Pancreas (tissue), 10 donors: ENCODE results near the gene CD300H. TPM values are rescaled to one million over a fixed set of nuclear protein-coding genes. Genes with fewer than 3 reads are reported as not detected.

ENCODE experiments used
- ATAC-seq, 4 donors: fragments of 200-7000 bp; cut with Tn5 transposase; one replicate each; pipeline versions ENCODE4 v1.8.0 to v1.9.1; 2020; ENCODE audit warnings: mild to moderate bottlenecking in 4 of 4, moderate library complexity in 4 of 4
- DNase-seq, 6 donors: peaks; one replicate each; pipeline ENCODE4 v3.0.0-alpha.2; 2020
- FAIRE-seq: peaks from 2 replicates; lab custom pipeline; 2012; peaks lifted over from hg19 to GRCh38; lab: Jason Lieb, UNC
- H3K27ac ChIP-seq, 4 donors: fragments of 200-600 bp; sonication (generic); 1 replicate in 3 of 4; 2 replicates in 1 of 4; pipeline versions ENCODE4 v1.5.0 to v1.8.0; 2020
- H3K27me3 ChIP-seq, 4 donors: fragments of 200-600 bp; one replicate each; pipeline ENCODE4 v1.8.0; 2021
- H3K36me3 ChIP-seq, 3 donors: fragments of 200-600 bp; sonication (generic) in 1 of 3; one replicate each; pipeline versions ENCODE4 v1.5.0 to v1.8.0; 2020 to 2021
- H3K4me1 ChIP-seq, 3 donors: fragments of 200-600 bp; one replicate each; pipeline ENCODE4 v1.8.0; 2021
- H3K4me3 ChIP-seq, 4 donors: fragments of 200-600 bp; sonication (generic) in 2 of 4; one replicate each; pipeline versions ENCODE4 v1.5.0 to v1.8.0; 2020 to 2021
- H3K9me3 ChIP-seq, 4 donors: fragments of 200-600 bp; one replicate each; pipeline ENCODE4 v1.8.0; 2021
- CTCF ChIP-seq, 4 donors: fragments of 200-600 bp; sonication (generic) in 3 of 4; IDR thresholded peaks; one replicate each; pipeline versions ENCODE4 v1.5.0 to v1.8.0; 2021; ENCODE audit warnings: antibody characterized with exemption in 4 of 4
- WGBS, 2 donors: extraction: QIAGEN DNeasy Blood & Tissue Kit; methylation state at CpG; one replicate each; pipeline ENCODE4 v1.1.7; 2013; 5-methylcytosine and 5-hydroxymethylcytosine counted together
- intact Hi-C, 3 donors: fragments of 100-400 bp; cut with DNase I; formaldehyde crosslinking; loops; one replicate each; pipeline versions ENCODE4 v1.11.1 to v1.14.2; 2022
- polyA plus RNA-seq, 2 donors: library from polyadenylated mRNA; stranded (reverse); fragments of 200-250 nt; gene quantifications; one replicate each; pipeline ENCODE4 v1.2.3, GENCODE V29; 2013
- total RNA-seq, 6 donors: library from RNA; stranded (reverse); fragmentation: NEBNext Ultra II Directional in 4 of 6; extraction: Animal tissue kit (Norgen Biotek cat#: 25700) in 4 of 6; gene quantifications; one replicate each; pipeline versions ENCODE4 v1.2.1 to v1.2.4, GENCODE V29; 2021 to 2023
- donor health status: healthy with polysubstance abuse.
- donor health status: DM: no; HTN: no; CAD: no; lungs with moderate emphysema.
- donor health status: DM: no; HTN: no; CAD: no.
- donor health status: control.
- donor health status: control.
- donor health status: Bipolar disorder and iron deficiency.
- donor health status: DM: yes; HTN: yes; CAD: no.
- donor health status: DM: no; HTN: no; CAD: no.
- donor health status: DM: no; HTN: no; CAD: no.
- donor health status: DM: yes; HTN: yes; CAD: no.

CD300H gene
- total and polyA plus RNA-seq, 8 donors, result not detected

- no peak for TF ChIP-seq CTCF (IDR thresholded peaks at IDR 0.05)
- no peaks in the 10 kb centered on the region for H3K36me3 ChIP-seq
- H3K9me3 ChIP-seq, result no peaks in the 10 kb centered on the region
- no peak overlapping the region for H3K4me3 ChIP-seq
- peaks cover 0 to 4% (median 2%) of the 10 kb centered on the region in 4 donors for H3K27me3 ChIP-seq
- H3K27ac ChIP-seq, result no peak overlapping the region
- ATAC-seq, result no peak
- DNase-seq, result no peak
- 42 to 54% methylated on average over 1 of the region's 1 CpG for WGBS, 2 donors
- FAIRE-seq, result no peak
- no peaks in the 10 kb centered on the region for H3K4me1 ChIP-seq
- intact Hi-C loops, result no loop called here
Measured at GRCh38 chr17:74591503-74591902, 24.2 kb upstream of the CD300H start.

GRCh38 chr17:74585711-74586110, 18.4 kb upstream of the CD300H start:
- Histone ChIP-seq H3K36me3 (no peaks in the 10 kb centered on the region), H3K27ac (no peak overlapping the region), H3K27me3 (peaks cover 0 to 9% (median 2%) of the 10 kb centered on the region in 4 donors), H3K4me3 (no peak overlapping the region), H3K4me1 (no peaks in the 10 kb centered on the region), H3K9me3 (no peaks in the 10 kb centered on the region)
- FAIRE-seq (no peak), ATAC-seq (no peak), DNase-seq (no peak)
- 69 to 72% methylated on average over 5 of the region's 5 CpGs for WGBS, 2 donors
- no peak for TF ChIP-seq CTCF (IDR thresholded peaks at IDR 0.05)
- intact Hi-C loops, result no loop called here

GRCh38 chr17:74584292-74585060, 17.2 kb upstream of the CD300H start:
- Histone ChIP-seq H3K36me3 (no peaks in the 10 kb centered on the region), H3K27ac (no peak overlapping the region), H3K27me3 (peaks cover 0 to 9% (median 2%) of the 10 kb centered on the region in 4 donors), H3K9me3 (no peaks in the 10 kb centered on the region), H3K4me3 (no peak overlapping the region), H3K4me1 (no peaks in the 10 kb centered on the region)
- intact Hi-C loops, result no loop called here
- FAIRE-seq, result no peak
- no peak for TF ChIP-seq CTCF (IDR thresholded peaks at IDR 0.05)
- ATAC-seq, result no peak
- no peak for DNase-seq
- 57 to 74% methylated on average over 14 of the region's 14 CpGs for WGBS, 2 donors

GRCh38 chr17:74582633-74583032, 15.3 kb upstream of the CD300H start:
- no peak for DNase-seq
- H3K4me3 ChIP-seq, result no peak overlapping the region
- no peak for TF ChIP-seq CTCF (IDR thresholded peaks at IDR 0.05)
- intact Hi-C loops, result no loop called here
- ATAC-seq, result no peak
- H3K36me3 ChIP-seq, result no peaks in the 10 kb centered on the region
- H3K27me3 ChIP-seq, result peaks cover 0 to 9% (median 0%) of the 10 kb centered on the region in 4 donors
- 80 to 82% methylated on average over 10 of the region's 10 CpGs for WGBS, 2 donors
- FAIRE-seq, result no peak
- no peak overlapping the region for H3K27ac ChIP-seq
- H3K9me3 ChIP-seq, result no peaks in the 10 kb centered on the region
- H3K4me1 ChIP-seq, result no peaks in the 10 kb centered on the region

GRCh38 chr17:74579900-74580299, 12.6 kb upstream of the CD300H start:
- intact Hi-C loops, result no loop called here
- no peak for DNase-seq
- no peak for FAIRE-seq
- H3K4me3 ChIP-seq, result no peak overlapping the region
- TF ChIP-seq CTCF (IDR thresholded peaks at IDR 0.05), result no peak
- H3K9me3 ChIP-seq, result no peaks in the 10 kb centered on the region
- no peak for ATAC-seq
- no peaks in the 10 kb centered on the region for H3K36me3 ChIP-seq
- H3K27ac ChIP-seq, result no peak overlapping the region
- H3K4me1 ChIP-seq, result no peaks in the 10 kb centered on the region
- WGBS, 2 donors, result 68 to 74% methylated on average over 7 of the region's 7 CpGs
- H3K27me3 ChIP-seq, result no peaks in the 10 kb centered on the region
